Astrocyte (in vitro differentiated cells and primary cell): ENCODE data around the gene GRID2IP. TPM values are rescaled to one million over a fixed set of nuclear protein-coding genes. Genes with fewer than 3 reads are reported as not detected.

Source experiments
- DNase-seq: peaks from one replicate; pipeline ENCODE4 v3.0.0-alpha.2; 2010; ENCODE audit warnings: low read depth
- FAIRE-seq: peaks from 2 replicates; lab custom pipeline; 2011; peaks lifted over from hg19 to GRCh38; lab: Jason Lieb, UNC
- H2AFZ ChIP-seq: 2 replicates; pipeline ENCODE4 v1.6.0; 2012; ENCODE audit warnings: low read depth, low read length, inconsistent platforms
- H3K27ac ChIP-seq: 2 replicates; pipeline ENCODE4 v1.5.1; 2011; ENCODE audit warnings: low read depth, low read length, inconsistent platforms
- H3K27me3 ChIP-seq: 2 replicates; pipeline ENCODE4 v1.6.0; 2011; ENCODE audit warnings: low read length, inconsistent platforms; ENCODE audit not compliant: insufficient read depth
- H3K36me3 ChIP-seq: 2 replicates; pipeline ENCODE4 v1.5.1; 2011; ENCODE audit warnings: low read length, inconsistent platforms; ENCODE audit not compliant: insufficient read depth
- H3K4me1 ChIP-seq: 2 replicates; pipeline ENCODE4 v1.5.1; 2011; ENCODE audit warnings: low read length, inconsistent platforms; ENCODE audit not compliant: insufficient read depth
- H3K4me2 ChIP-seq: 2 replicates; pipeline ENCODE4 v1.6.0; 2012; ENCODE audit warnings: low read length, inconsistent platforms
- H3K4me3 ChIP-seq: 2 replicates; pipeline ENCODE4 v1.5.1; 2011; ENCODE audit warnings: low read depth, mild to moderate bottlenecking, low read length, inconsistent platforms; ENCODE audit not compliant: insufficient read depth
- H3K79me2 ChIP-seq: 2 replicates; pipeline ENCODE4 v1.6.0; 2012; ENCODE audit warnings: mild to moderate bottlenecking, low read length, inconsistent platforms; ENCODE audit not compliant: insufficient read depth
- H3K9ac ChIP-seq: 2 replicates; pipeline ENCODE4 v1.6.0; 2012; ENCODE audit warnings: mild to moderate bottlenecking, low read length, inconsistent platforms
- H3K9me3 ChIP-seq: 2 replicates; pipeline ENCODE4 v1.5.1; 2012; ENCODE audit warnings: low read depth, mild to moderate bottlenecking, low read length, inconsistent platforms; ENCODE audit not compliant: insufficient read depth
- H4K20me1 ChIP-seq: 2 replicates; pipeline ENCODE4 v1.6.0; 2012; ENCODE audit warnings: low read length, inconsistent platforms; ENCODE audit not compliant: insufficient read depth
- H3K27ac Mint-ChIP-seq: one replicate; pipeline ENCODE4 v1.8.0; 2021; ENCODE audit warnings: mild to moderate bottlenecking, mixed read lengths; ENCODE audit not compliant: unreplicated experiment
- H3K27me3 Mint-ChIP-seq: one replicate; pipeline ENCODE4 v1.8.0; 2021; ENCODE audit warnings: low read depth, mixed read lengths; ENCODE audit not compliant: unreplicated experiment
- H3K36me3 Mint-ChIP-seq: one replicate; pipeline ENCODE4 v1.8.0; 2021; ENCODE audit warnings: low read depth, mixed read lengths; ENCODE audit not compliant: unreplicated experiment
- H3K4me1 Mint-ChIP-seq: one replicate; pipeline ENCODE4 v1.8.0; 2021; ENCODE audit warnings: low read depth, mixed read lengths; ENCODE audit not compliant: unreplicated experiment
- H3K4me3 Mint-ChIP-seq: one replicate; pipeline ENCODE4 v1.8.0; 2021; ENCODE audit warnings: mild to moderate bottlenecking, moderate library complexity, mixed read lengths; ENCODE audit not compliant: unreplicated experiment
- H3K9me3 Mint-ChIP-seq: one replicate; pipeline ENCODE4 v1.8.0; 2021; ENCODE audit warnings: mild to moderate bottlenecking, mixed read lengths; ENCODE audit not compliant: unreplicated experiment
- EZH2 ChIP-seq: IDR thresholded peaks from 2 replicates; pipeline ENCODE4 v1.6.1; 2012; ENCODE audit warnings: mild to moderate bottlenecking, low read length, inconsistent platforms; ENCODE audit not compliant: insufficient read depth
- total RNA-seq: library from RNA; stranded (reverse); gene quantifications from 2 replicates; pipeline ENCODE4 v1.2.1, GENCODE V29; 2021
- TF ChIP-seq, protein P1 (sequence below): IDR thresholded peaks from 2 replicates; pipeline ENCODE4 v1.5.1; 2011; ENCODE audit warnings: low read depth, mild to moderate bottlenecking, inconsistent platforms, low read length, moderate library complexity; ENCODE audit not compliant: insufficient read depth

The GRID2IP gene
- total RNA-seq, 1 donor from 2014 or later = 0.09 TPM

DNA sequence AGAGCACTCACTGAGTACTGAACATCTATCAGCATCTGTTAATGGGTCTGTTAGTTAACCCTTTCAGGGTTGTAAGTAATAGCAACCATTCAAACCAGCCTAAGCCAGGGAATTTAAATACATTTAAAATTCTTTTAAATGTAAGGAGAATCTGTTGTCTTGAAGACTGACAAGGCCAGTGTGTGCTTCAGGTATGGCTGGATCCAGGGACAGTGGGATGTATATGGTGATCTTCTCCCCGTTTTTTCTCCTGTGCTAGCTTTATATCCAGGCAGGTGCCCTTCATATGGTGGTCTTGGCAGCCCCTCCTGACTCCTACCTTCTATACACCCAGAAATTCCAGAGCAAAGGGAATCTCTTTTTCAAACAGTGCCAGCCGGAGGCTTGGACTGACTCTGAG lies 56.9 kb downstream of the GRID2IP start:
- no peaks in the 10 kb centered on the region for H3K36me3 ChIP-seq
- DNase-seq = no peak
- no peak for FAIRE-seq
- H3K9ac ChIP-seq = no peak overlapping the region
- H2AFZ ChIP-seq = no peak overlapping the region
- H3K4me2 ChIP-seq = no peak overlapping the region
- H3K79me2 ChIP-seq = no peaks in the 10 kb centered on the region
- Mint-ChIP-seq H3K36me3 (no peaks in the 10 kb centered on the region), H3K27me3 (peaks cover 14% of the 10 kb centered on the region), H3K4me3 (no peak overlapping the region), H3K9me3 (no peaks in the 10 kb centered on the region), H3K4me1 (peaks cover 2% of the 10 kb centered on the region), H3K27ac (no peak overlapping the region)
- no peak for TF ChIP-seq EZH2
- TF ChIP-seq, protein P1, sequence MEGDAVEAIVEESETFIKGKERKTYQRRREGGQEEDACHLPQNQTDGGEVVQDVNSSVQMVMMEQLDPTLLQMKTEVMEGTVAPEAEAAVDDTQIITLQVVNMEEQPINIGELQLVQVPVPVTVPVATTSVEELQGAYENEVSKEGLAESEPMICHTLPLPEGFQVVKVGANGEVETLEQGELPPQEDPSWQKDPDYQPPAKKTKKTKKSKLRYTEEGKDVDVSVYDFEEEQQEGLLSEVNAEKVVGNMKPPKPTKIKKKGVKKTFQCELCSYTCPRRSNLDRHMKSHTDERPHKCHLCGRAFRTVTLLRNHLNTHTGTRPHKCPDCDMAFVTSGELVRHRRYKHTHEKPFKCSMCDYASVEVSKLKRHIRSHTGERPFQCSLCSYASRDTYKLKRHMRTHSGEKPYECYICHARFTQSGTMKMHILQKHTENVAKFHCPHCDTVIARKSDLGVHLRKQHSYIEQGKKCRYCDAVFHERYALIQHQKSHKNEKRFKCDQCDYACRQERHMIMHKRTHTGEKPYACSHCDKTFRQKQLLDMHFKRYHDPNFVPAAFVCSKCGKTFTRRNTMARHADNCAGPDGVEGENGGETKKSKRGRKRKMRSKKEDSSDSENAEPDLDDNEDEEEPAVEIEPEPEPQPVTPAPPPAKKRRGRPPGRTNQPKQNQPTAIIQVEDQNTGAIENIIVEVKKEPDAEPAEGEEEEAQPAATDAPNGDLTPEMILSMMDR = no peak
- H3K4me3 ChIP-seq = no peak overlapping the region
- no peaks in the 10 kb centered on the region for H4K20me1 ChIP-seq
- H3K27me3 ChIP-seq = peaks cover 6% of the 10 kb centered on the region
- H3K4me1 ChIP-seq = no peaks in the 10 kb centered on the region
- H3K27ac ChIP-seq = no peak overlapping the region
- no peaks in the 10 kb centered on the region for H3K9me3 ChIP-seq

DNA sequence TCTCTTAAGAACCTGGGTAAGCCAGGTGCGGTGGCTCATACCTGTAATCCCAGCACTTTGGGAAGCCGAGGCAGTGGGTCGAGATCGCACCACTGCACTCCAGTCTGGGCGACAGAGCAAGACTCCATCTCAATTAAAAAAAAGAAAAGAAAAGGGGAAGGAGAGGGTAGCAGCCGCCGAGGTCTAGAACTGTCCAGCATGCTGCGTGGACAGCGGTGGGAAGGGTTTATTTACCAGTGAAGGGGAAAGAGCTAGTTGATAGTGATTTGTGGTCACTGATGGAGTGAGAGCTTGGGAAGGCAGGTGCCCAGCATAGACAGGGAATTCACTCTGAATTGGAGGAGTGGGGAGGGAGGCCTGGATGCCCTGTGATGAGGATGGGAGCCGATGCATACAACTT lies 60.1 kb downstream of the GRID2IP start:
- Histone ChIP-seq H3K9ac (no peak overlapping the region), H4K20me1 (no peaks in the 10 kb centered on the region), H3K36me3 (no peaks in the 10 kb centered on the region), H3K79me2 (no peaks in the 10 kb centered on the region), H3K4me1 (no peaks in the 10 kb centered on the region), H2AFZ (no peak overlapping the region), H3K4me3 (no peak overlapping the region), H3K27me3 (peaks cover 6% of the 10 kb centered on the region), H3K27ac (no peak overlapping the region), H3K4me2 (no peak overlapping the region), H3K9me3 (no peaks in the 10 kb centered on the region)
- H3K4me1 Mint-ChIP-seq = peaks cover 2% of the 10 kb centered on the region
- H3K4me3 Mint-ChIP-seq = peak overlapping the region; percentile 66
- no peak overlapping the region for H3K27ac Mint-ChIP-seq
- FAIRE-seq (no peak), DNase-seq (no peak)
- no peaks in the 10 kb centered on the region for H3K36me3 Mint-ChIP-seq
- H3K27me3 Mint-ChIP-seq = peaks cover 14% of the 10 kb centered on the region
- H3K9me3 Mint-ChIP-seq = no peaks in the 10 kb centered on the region
- no peak for TF ChIP-seq EZH2
- TF ChIP-seq, protein P1 = no peak

DNA sequence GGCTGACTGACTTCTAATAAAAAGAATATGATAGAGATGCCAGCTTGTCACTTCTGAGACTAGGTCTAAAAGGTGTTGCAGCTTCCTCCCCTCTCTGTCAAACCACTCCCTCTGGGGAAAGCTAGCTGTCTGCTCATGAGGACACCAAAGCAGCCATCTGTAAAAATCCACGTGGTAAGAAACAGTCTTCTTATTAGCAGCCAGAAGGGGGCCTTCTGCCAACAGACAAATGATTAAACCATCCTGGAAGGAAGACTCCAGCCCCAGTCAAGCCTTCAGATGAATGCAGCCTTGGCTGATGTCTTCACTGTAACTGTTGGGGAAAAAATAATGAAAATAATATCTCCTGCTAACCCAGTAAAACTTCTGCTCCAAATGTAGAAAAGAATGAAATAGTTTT lies 61.6 kb downstream of the GRID2IP start:
- no peaks in the 10 kb centered on the region for H4K20me1 ChIP-seq
- Mint-ChIP-seq H3K36me3 (no peaks in the 10 kb centered on the region), H3K27ac (no peak overlapping the region), H3K4me1 (no peaks in the 10 kb centered on the region), H3K9me3 (no peaks in the 10 kb centered on the region), H3K27me3 (peaks cover 14% of the 10 kb centered on the region), H3K4me3 (no peak overlapping the region)
- FAIRE-seq = no peak
- H3K36me3 ChIP-seq = no peaks in the 10 kb centered on the region
- no peaks in the 10 kb centered on the region for H3K4me1 ChIP-seq
- no peak for DNase-seq
- H3K79me2 ChIP-seq = no peaks in the 10 kb centered on the region
- H3K27me3 ChIP-seq = peaks cover 6% of the 10 kb centered on the region
- H3K27ac ChIP-seq = no peak overlapping the region
- H3K4me2 ChIP-seq = no peak overlapping the region
- TF ChIP-seq EZH2 = no peak
- TF ChIP-seq, protein P1 = no peak
- H2AFZ ChIP-seq = no peak overlapping the region
- no peak overlapping the region for H3K4me3 ChIP-seq
- H3K9ac ChIP-seq = no peak overlapping the region
- no peaks in the 10 kb centered on the region for H3K9me3 ChIP-seq
